Urothelium cell line (cell line): Measurements from ENCODE around the gene ADIPOR1.

Source experiments
- DNase-seq: peaks from one replicate; pipeline ENCODE4 v3.0.0; 2011; ENCODE audit warnings: low spot score, mixed read lengths
- FAIRE-seq: peaks from 2 replicates; lab custom pipeline; 2011; peaks lifted over from hg19 to GRCh38; lab: Jason Lieb, UNC

Gene ADIPOR1

DNA sequence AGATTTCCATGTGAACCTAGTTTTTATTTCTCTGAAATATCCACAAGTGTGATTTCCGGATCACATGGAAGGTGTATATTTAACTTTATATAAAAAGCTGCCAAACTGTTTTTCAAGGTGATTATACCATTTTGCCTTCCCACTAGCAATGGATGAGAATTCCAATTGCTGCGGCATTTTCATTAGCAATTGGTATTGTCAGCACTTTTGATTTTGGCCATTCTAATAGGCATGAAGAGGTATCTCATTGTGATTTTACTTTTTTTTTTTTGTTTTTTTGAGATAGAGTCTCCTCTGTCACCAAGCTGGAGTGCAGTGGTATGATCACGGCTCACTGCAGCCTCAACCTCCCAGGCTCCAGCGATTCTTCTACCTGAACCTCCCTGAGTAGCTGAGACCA is 13.9 kb upstream of the ADIPOR1 start:
- DNase-seq (no peak), FAIRE-seq (no peak)

- DNase-seq (peak; percentile 67), FAIRE-seq (no peak)
These were observed 10.8 kb upstream of the ADIPOR1 start for GRCh38 chr1:202968895-202969295.

DNA sequence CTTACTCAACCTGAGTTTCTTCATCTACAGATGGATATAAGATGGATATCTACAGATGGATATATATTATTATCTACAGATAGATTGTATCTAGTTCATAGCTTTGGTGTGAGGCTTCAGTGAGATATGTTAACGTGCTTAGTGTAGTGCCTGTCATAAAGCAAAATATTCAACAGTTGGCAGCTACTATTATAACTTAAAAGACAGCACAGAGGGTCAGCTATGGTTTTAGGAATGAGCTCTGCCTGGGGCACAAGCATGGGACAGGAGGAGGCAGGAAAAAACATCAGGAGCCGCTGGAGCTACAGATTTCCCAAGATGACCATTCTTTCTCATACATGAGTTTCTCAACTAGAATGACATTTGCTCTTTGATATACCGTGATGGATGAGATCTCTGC is 10.2 kb upstream of the ADIPOR1 start:
- FAIRE-seq (no peak), DNase-seq (no peak)

- FAIRE-seq (no peak), DNase-seq (peak; percentile 12)
These were observed 9.7 kb upstream of the ADIPOR1 start for GRCh38 chr1:202967684-202968281.

GRCh38 chr1:202966006-202966898 is 8.1 kb upstream of the ADIPOR1 start:
- no peak for DNase-seq
- FAIRE-seq, result no peak

GRCh38 chr1:202965422-202965821 is 7.3 kb upstream of the ADIPOR1 start:
- FAIRE-seq, result no peak
- DNase-seq, result no peak

DNA sequence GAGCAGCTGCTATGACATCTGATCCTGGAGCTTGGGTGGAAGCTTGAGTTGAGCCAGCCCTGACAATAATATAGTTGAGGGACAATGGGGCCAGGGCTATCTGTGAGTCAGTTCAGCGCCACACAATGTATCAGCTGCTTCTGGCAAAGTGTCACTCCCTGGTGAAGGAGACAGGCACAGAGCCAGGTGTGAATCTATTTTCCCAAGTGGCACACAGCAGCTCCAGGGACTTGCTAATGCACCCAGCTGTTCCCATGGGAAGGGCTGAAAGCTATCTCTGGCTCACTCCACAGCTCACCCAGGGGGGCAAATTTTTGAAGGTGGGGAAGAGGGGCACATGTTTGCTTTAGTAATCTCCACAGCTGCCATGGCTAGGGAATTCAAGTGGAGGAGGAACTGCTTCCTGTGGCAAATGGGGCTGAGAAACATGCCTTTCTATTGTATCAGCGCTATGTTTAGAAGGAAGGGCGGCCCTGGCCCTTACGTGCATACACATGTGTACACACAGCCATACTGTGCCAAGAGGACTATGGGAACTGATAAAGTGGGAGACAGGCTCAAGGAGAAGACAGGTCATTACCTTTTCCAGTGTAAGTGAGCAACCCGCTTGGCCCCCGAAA is 6.8 kb upstream of the ADIPOR1 start:
- FAIRE-seq, result no peak

GRCh38 chr1:202961220-202961880 is 3.2 kb upstream of the ADIPOR1 start:
- DNase-seq, result no peak
- no peak for FAIRE-seq

More for the DNA sequence above, 6.8 kb upstream of the ADIPOR1 start:
- DNase-seq, result no peak

- FAIRE-seq (no peak), DNase-seq (peak; percentile 40)
These were observed 1.1 kb upstream of the ADIPOR1 start for GRCh38 chr1:202959276-202959620.

GRCh38 chr1:202958544-202959275 is 598 bp upstream of the ADIPOR1 start:
- FAIRE-seq (no peak), DNase-seq (no peak)

GRCh38 chr1:202956969-202957368 is 1.1 kb downstream of the ADIPOR1 start:
- no peak for DNase-seq
- no peak for FAIRE-seq

DNA sequence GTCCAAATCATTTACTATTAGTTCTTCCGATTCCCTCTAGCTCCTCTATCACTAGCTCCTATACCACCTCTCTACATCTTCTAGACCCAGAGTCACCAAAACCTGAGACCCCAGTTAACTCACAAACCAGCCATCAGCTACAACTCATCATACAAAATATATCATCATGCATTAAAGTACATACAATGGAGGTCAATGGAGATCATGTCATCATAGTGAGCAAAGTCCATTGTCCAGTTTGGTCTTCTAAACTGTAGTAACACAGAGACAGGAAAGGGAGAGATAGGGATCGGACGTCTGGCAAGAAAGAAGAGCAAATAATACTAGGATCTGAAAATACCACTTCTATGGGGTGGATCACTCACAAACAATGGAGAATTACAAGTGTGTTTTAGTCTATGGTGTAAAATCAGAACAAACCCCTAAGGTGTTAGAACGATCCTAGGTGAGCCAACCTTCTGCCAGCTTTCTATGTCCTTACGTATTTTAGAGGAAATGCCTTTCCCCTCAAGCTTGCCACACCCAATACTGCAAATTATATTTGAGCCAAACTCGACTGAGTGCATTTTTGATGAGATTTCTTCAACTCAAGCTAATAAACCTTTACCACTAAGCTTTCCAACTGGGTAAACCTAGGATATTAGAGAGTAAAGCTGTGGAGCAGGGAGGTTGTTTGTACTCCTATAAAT is 3.9 kb downstream of the ADIPOR1 start:
- no peak for FAIRE-seq
- DNase-seq, result no peak

- FAIRE-seq (no peak), DNase-seq (no peak)
These were observed 4.7 kb downstream of the ADIPOR1 start for GRCh38 chr1:202953392-202953791.

GRCh38 chr1:202952818-202953217 is 5.3 kb downstream of the ADIPOR1 start:
- no peak for DNase-seq
- no peak for FAIRE-seq

DNA sequence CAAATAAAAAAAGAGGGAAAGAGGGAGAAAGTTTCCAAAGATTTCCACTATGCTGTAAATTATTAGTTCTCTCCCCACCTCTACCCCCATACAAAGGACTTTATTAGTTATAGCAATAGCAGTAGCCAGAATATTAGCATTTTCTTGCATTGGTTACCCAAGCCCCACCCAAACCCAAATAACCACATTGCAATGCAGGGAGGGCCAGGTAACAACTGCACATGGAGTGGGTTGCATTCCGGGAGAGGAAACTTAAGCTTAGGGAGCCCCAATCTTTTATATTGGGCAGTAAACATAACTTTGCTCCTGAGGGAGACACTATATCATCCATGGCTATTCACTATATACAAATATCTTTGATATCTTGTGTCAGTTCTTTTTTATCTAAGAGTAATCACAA is 6.0 kb downstream of the ADIPOR1 start:
- DNase-seq (no peak), FAIRE-seq (no peak)

GRCh38 chr1:202951437-202951836 is 6.7 kb downstream of the ADIPOR1 start:
- no peak for DNase-seq
- no peak for FAIRE-seq

DNA sequence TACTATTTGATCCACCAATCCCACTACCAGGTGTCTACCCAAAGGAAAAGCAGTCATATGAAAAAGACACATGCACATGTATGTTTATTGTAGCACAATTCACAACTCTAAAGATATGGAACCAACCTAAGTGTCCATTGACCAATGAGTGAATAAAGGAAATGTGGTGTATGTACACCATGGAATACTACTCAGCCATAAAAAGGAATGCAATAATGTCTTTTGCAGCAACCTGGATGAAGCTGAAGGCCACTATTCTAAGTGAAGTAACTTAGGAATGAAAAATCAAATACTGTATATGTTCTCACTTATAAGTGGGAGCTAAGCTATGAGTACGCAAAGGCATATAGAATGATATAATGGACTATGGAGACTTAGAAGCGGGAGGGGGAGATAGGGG is 12.6 kb downstream of the ADIPOR1 start:
- DNase-seq, result no peak
- FAIRE-seq, result no peak

- no peak for DNase-seq
- FAIRE-seq, result no peak
These were observed 13.6 kb downstream of the ADIPOR1 start for GRCh38 chr1:202944438-202944921.

DNA sequence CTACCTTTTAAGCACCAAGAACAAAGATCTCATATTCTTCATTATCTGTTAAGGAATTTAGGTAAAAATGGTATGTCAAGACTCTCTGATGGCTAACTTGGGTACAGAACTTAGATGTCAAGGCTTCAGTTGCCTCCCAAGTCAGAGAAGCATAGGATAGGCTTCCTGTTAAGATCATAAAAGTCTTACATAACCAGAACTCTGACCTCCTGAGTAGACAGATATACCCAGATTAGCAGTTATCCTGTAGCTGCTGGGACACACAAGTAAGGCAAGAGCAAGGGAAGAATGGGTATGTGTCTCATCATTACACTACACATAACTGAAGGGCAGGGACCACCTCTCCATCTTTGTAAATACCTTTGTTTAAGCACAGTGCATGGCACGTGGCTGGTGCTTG is 15.7 kb downstream of the ADIPOR1 start:
- DNase-seq (no peak), FAIRE-seq (no peak)

GRCh38 chr1:202941372-202941771 is 16.7 kb downstream of the ADIPOR1 start:
- FAIRE-seq (no peak), DNase-seq (no peak)
